Measurements from ENCODE around the gene BCL2L2.
"Not testable (repeated sequence)": the region's sequence is repeated elsewhere in the genome, so short reads cannot be mapped to it uniquely, and the experiment has no call there.

BCL2L2 gene

DNA sequence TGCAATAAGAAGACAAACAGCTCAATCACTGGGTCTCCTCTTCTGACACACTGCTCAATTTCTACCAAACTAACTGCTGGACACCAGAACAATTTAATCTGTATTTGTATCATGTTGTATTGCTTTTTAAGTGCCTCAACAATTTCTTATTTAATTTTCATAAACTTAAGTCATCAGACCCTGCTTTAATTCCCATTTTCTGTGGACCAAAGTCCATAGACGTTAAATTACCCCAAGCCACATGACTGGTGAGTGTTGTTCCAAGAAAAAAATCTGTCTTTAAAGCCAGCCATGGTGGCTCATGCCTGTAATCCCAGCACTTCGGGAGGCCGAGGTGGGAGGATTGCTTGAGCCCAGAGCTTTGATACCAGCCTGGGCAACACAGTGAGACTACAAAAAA lies 29.4 kb upstream of the BCL2L2 start:
- Histone ChIP-seq H3K4me1 (no peaks in the 10 kb centered on the region; the same call in 1 of the 2 replicates), H3K36me3 (no peaks in the 10 kb centered on the region), H3K4me3 (ENCODE audit: low read depth, low read length) (no peak overlapping the region), H3K27me3 (peaks cover 14% of the 10 kb centered on the region), H3K9me3 (no peaks in the 10 kb centered on the region)
- TF ChIP-seq, protein P1, sequence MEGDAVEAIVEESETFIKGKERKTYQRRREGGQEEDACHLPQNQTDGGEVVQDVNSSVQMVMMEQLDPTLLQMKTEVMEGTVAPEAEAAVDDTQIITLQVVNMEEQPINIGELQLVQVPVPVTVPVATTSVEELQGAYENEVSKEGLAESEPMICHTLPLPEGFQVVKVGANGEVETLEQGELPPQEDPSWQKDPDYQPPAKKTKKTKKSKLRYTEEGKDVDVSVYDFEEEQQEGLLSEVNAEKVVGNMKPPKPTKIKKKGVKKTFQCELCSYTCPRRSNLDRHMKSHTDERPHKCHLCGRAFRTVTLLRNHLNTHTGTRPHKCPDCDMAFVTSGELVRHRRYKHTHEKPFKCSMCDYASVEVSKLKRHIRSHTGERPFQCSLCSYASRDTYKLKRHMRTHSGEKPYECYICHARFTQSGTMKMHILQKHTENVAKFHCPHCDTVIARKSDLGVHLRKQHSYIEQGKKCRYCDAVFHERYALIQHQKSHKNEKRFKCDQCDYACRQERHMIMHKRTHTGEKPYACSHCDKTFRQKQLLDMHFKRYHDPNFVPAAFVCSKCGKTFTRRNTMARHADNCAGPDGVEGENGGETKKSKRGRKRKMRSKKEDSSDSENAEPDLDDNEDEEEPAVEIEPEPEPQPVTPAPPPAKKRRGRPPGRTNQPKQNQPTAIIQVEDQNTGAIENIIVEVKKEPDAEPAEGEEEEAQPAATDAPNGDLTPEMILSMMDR (IDR thresholded peaks at IDR 0.05; ENCODE audit: low read depth, low read length) = no peak
- DNase-seq = no peak

DNA sequence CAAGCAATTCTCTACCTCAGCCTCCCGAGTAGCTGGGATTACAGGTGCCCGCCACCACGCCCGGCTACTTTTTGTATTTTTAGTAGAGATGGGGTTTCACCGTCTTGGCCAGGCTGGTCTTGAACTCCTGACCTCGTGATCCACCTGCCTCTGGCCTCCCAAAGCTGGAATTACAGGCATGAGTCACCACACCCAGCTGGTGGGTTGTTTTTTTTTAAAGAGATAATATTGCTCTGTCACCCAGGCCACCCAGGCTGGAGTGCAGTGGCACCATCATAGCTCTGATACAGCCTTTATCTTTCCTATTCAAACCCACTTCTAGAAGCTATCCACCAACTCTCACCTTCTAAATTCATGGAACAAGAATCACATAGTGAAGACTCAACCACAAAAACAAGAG lies 28.7 kb upstream of the BCL2L2 start:
- H3K27me3 ChIP-seq; H3K4me1 ChIP-seq; H3K4me3 ChIP-seq (ENCODE audit: low read depth, low read length); H3K36me3 ChIP-seq; H3K9me3 ChIP-seq; DNase-seq: not testable (repeated sequence)

DNA sequence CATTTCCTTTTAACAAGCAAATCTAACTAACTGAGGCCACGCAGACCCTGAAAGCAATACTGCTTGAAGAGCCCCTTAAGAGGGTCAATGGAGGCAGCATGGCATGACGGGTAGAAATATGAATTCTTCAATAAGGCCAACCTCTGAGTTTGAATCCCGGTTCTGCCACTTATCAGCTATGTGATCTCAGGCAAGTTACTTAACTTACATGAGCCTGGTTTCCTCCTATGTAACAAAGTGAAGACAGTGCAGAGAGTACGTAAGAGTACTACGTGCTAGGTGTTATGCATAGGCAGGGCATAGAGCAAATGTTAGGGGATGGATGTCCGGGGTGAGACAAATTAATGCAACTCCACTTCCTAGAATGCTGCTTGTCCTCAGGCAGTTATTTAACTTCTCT lies 25.4 kb upstream of the BCL2L2 start:
- no peaks in the 10 kb centered on the region for H3K9me3 ChIP-seq
- H3K36me3 ChIP-seq = no peaks in the 10 kb centered on the region
- H3K27me3 ChIP-seq = no peaks in the 10 kb centered on the region
- H3K4me1 ChIP-seq = no peaks in the 10 kb centered on the region; the same call in 1 of the 2 replicates
- TF ChIP-seq, protein P1 (IDR thresholded peaks at IDR 0.05; ENCODE audit: low read depth, low read length) = no peak
- DNase-seq = no peak
- H3K4me3 ChIP-seq (ENCODE audit: low read depth, low read length) = no peak overlapping the region

DNA sequence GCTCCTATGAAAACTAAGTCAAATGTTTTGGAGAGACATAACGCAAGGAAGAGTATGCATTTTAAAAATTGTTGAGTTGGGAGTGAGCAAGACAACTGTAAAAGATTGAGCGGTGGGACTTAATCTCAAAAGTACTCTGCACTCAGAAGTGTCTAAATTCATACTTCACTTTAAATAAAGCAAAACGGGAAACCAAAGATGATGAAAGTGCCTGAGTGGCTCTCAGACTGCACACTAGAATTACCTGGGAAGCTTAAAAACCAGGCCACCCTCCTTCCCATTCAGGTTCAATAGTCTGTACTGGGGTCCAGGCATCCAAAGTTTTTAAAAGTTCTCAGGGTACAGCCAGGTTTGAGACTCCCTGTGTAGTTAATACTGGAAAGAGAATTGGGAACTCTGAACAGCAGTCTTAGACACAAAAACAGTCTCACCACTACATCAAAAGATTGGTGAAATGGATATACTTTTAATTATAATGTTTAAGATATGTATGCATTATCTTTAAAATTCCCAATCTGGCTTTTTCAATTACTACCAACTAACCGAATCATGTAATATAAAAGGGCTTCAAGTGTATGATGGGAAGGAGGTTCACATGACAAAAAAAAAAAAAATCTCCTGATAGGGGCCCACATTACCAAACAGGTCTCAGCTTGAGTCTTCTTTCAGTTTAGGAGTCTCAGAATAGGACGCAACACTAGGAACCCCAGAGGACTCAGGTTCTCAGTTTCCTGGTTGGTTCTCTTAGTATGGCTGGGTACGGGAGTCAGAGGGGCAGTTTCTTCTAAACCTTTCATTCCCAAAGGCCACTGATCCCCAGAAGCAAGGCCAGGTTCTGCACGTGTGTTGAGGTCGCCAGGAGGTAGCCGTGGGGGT lies 21.7 kb upstream of the BCL2L2 start:
- no peaks in the 10 kb centered on the region; the same call in 1 of the 2 replicates for H3K4me1 ChIP-seq
- peaks cover 8% of the 10 kb centered on the region; the same call in 1 of the 2 replicates for H3K27me3 ChIP-seq
- no peaks in the 10 kb centered on the region for H3K36me3 ChIP-seq
- no peak for DNase-seq
- TF ChIP-seq, protein P1 (IDR thresholded peaks at IDR 0.05; ENCODE audit: low read depth, low read length) = no peak
- H3K4me3 ChIP-seq (ENCODE audit: low read depth, low read length) = peak overlapping the region; percentile 86
- no peaks in the 10 kb centered on the region for H3K9me3 ChIP-seq

DNA sequence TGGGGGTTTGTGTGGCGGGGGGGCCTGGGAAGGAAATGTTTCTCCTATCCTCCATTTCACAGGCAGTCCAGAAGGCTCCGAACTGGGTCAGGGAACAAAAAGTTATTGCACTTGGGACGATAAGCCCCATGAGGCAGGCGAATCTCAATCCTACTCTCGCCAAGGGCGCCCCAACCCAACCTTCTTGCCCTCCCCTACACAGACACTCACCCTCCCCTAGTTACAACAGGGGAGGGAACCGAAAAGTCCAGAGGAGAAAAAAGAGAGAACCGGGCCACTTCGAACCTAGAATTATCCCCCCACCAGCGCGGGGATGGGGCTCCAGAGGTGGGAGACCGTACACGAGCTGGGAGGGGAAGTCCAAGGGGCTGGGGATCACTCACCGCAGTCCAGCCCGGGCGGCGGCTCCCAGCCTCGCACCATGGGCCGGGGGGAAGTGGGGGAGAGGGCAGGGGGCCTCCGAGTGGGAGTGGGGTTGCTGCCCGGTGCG lies 21.1 kb upstream of the BCL2L2 start:
- Histone ChIP-seq H3K4me1 (no peaks in the 10 kb centered on the region; the same call in 1 of the 2 replicates), H3K27me3 (peaks cover 8% of the 10 kb centered on the region; the same call in 1 of the 2 replicates), H3K36me3 (no peaks in the 10 kb centered on the region), H3K9me3 (no peaks in the 10 kb centered on the region), H3K4me3 (ENCODE audit: low read depth, low read length) (peak overlapping the region; percentile 86)
- no peak for DNase-seq
- TF ChIP-seq, protein P1 (IDR thresholded peaks at IDR 0.05; ENCODE audit: low read depth, low read length) = no peak

DNA sequence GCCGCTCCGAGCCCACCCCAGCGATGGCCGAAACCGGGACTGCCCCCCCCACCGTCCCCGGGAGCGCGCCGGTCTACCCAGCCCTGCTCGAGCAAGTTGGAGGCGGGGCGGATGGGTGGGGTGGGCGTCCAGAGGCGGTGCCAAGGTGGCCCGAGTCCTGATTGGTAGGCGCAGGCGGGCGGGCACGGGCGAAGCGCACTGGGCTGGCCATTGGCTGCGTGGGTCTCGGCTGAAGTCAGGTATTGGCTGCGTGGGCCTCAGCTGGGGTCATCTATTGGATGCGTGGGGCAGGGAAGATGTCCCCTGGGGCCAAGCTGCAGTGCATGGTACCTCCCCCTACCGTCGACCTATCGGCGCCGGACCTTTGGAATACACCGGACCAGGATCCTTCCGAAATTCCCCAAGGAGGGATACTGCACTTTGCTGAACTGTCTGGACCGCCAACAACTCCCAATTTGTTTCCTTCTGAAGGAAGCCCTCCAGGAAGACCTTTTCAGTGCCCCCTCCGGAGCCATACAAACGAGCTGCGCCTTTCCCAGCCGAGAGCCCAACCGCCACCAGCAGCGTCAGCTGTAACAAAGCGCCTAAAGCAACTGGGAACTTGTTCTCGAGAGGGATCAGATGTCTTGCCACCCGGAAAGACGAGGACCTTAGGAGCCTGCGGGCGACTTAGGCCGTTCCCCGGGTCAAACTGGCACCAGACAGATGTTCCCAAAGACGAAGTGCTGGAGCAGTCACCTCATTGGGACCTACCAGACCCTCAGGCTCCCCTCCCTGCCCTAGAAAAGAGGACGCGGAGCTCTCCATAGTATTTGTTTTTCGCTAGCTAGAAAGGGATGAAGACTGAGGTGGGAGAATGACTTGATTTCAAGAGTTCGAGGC lies 20.4 kb upstream of the BCL2L2 start, which contains the start of gene HOMEZ:
HOMEZ (minus strand) TSS at position 113 of the 882 bp plus-strand sequence. CDS start 180 bp downstream, outside the sequence.
- H3K4me1 ChIP-seq = no peaks in the 10 kb centered on the region; the same call in 1 of the 2 replicates
- no peaks in the 10 kb centered on the region for H3K36me3 ChIP-seq
- peak within 1 kb of the TSS; percentile 86 for H3K4me3 ChIP-seq (ENCODE audit: low read depth, low read length)
- no peaks in the 10 kb centered on the region for H3K9me3 ChIP-seq
- H3K27me3 ChIP-seq = peaks cover 8% of the 10 kb centered on the region; the same call in 1 of the 2 replicates
- TF ChIP-seq, protein P1 (IDR thresholded peaks at IDR 0.05; ENCODE audit: low read depth, low read length) = peak; percentile 17; the same call in 1 of the 2 replicates
- DNase-seq = peak; percentile 99

Measured in BE2C (cell line).